ENCODE measurements around the gene SELENOW.
"Not testable (repeated sequence)": the region's sequence is repeated elsewhere in the genome, so short reads cannot be mapped to it uniquely, and the experiment has no call there.

SELENOW gene

DNA sequence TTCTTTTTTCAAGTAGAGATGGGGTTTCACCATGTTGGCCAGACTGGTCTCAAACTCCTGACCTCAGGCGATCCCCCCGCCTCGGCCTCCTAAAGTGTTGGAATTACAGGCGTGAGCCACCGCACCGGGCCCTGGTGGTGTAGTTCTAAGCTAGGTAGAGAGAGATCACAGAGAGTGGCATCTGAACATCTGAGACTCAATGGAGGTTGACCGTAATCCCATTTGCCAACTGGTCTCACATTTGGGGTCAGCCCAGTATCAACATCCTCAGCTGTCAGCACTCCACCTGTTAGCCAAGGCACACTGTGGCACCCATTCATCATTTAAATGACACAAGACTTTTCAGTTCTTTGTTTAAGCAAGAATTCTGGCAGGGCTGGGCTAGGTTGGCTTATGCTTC lies 8.1 kb downstream of the SELENOW start:
- no peak for DNase-seq

DNA sequence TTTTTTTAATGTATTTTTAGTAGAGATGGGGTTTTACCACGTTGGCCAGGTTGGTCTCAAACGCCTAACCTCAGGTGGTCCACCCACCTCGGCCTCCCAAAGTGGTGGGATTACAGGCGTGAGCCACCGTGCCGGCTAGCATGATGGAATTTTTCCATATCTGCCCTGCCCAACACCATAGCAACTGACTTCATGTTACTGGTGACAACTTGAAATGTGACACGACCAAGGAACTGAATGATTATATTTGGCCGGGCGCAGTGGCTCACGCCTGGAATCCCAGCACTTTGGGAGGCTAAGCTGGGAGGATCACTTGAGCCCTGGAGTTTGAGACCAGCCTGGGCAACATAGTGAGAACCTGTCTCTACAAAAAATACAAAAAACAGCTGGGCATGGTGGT lies 8.8 kb downstream of the SELENOW start:
- DNase-seq: not testable (repeated sequence)

DNA sequence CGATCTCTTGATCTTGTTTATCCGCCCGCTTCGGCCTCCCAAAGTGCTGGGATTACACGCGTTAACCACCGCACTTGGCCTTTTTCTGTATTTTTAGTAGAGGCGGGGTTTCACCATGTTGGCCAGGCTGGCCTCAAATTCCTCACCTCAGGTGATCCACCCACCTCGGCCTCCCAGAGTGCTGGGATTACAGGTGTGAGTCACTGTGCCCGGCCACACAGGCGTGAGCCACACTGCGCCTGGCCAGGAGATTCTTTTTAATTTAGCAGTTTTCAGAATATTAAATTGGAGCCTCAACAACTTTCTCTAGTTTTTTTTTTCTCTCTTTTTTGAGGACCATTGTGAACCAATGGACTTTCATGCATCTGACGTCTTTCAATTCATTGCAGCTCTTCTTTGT lies 11.3 kb downstream of the SELENOW start:
- DNase-seq: not testable (repeated sequence)

GRCh38 chr19:47790398-47790814 lies 11.9 kb downstream of the SELENOW start:
- DNase-seq: peak; percentile 38

DNA sequence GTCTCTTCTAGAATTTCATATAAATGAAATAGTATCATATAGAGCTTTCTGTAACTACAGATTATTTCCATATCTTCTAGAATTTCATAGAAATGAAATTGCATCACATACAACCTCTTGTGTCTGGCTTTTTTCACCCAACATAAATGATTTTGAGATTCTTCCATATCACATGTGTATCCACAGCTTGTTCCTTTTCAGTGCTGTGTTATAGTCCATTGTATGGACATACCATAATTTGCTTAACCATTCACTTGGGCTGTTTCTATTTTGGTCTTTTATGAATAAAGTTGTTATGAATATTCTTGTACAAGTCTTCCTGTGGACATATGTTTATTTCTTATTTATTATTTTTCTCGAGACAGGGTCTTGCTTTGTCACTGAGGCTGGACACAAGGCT lies 14.1 kb downstream of the SELENOW start:
- DNase-seq: no peak

DNA sequence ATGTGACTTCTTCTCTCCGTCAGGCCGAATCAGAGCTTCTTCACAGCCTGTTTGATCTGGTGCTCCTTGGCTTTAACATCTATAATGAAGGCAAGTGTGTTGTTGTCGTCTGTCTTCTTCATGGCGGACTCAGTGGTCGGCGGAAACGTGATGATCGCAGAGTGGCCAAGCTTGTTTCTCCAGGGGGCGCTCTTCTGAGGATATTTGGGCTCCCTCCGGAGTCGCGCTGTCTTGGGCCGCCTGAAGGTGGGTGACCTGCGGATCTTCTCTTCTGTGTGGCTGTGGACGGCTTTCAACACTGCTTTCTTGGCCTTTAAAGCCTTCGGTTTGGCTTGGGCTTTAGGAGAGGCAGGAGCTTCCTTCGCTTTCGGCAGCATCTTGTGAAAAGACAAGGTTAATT lies 16.0 kb downstream of the SELENOW start:
- DNase-seq: no peak

- DNase-seq: no peak
These were observed 18.3 kb downstream of the SELENOW start for GRCh38 chr19:47796785-47797184.

DNA sequence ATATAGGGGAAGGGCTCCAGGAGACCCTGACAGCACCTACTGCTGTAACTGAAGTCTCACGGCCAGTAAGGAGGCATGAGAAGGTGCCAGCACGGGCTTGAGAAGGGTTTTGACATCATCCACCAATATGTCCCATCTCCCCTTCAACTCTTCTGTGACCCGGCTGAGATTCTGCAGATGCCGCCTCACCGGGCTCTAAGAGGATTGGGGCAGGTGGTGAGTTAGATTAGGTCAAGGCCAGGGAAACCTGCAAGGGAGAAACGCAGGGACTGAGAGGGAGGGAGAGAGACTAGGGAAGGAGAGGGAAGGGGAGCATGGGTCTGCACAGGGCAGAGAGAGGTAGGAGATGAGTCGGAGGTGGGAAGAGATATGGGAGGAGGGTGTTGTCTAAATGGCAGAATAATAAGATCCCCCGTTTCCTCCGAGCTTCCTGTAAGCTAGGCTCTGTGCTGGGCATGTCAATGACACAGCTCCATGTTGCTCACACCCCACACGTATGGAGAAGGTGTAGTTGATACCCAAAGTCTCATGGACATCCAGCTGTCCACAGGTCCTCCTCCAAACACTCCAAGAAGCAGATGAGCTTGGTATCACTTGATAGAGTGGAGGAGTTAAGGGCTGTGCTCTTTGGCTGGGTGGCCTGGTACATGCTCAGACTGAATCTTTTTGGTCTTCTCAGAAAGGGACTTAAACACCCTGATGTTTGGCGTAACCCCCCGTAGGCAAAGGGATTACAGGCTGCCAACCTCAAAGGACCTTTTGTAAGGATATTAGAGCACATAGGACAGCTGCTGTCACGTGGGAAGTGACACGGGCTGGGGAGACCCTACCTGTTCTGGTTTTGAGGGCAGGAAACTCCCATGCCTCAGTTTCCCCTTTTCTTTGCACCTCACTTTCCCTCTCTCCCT lies 19.7 kb downstream of the SELENOW start:
- DNase-seq: no peak

GRCh38 chr19:47798904-47799266 lies 20.4 kb downstream of the SELENOW start:
- DNase-seq: no peak

GRCh38 chr19:47801270-47801669 lies 22.8 kb downstream of the SELENOW start:
- DNase-seq: no peak

GRCh38 chr19:47802521-47803043 lies 24.1 kb downstream of the SELENOW start:
- no peak for DNase-seq

- DNase-seq: not testable (repeated sequence)
These were observed 24.6 kb downstream of the SELENOW start for GRCh38 chr19:47803148-47803547.

- not testable (repeated sequence) for DNase-seq
These were observed 25.2 kb downstream of the SELENOW start for GRCh38 chr19:47803671-47804070.

DNA sequence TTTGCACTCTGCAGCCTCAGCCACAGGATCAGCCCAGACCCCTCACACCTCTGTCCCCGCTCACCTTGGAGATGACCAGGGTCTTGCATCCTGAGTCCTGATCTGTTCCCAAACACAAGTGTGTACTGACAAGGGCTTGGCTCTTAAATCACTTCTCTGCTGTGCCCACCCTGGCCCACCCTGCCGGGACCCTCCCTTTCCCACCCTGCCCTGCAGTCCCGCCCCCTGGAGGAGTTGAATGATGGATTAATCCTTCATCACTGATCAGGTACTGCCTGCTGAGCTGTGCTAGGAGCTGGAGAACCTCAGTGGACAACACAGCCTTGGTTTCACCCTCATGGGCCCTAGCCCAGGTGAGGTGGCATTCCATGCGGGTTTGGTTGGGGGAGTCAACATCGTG lies 25.9 kb downstream of the SELENOW start, which contains the start of gene TPRX1:
Gene TPRX1 (minus strand): TSS at position 101 of the 400 bp plus-strand sequence. CDS start 12 bp downstream, at position 89.
- DNase-seq: not testable (repeated sequence)

DNA sequence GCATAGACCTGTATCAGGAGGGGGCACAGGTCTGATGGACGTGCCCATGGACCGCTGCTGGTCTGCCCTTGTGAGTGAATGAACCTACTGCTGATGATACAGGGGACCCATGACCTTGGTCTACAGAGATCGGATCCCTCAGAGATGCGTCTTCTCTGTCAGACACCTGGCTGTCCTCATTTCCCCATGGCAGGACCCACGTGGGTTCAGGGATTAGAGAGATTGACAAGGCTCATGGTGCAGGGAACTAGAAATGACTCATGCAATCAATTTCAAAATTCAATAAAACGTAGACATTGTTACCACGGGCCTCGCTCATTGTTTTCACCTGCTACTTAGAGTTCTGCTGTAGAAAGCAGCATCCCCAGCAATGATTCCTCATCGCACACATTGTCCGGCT lies 26.8 kb downstream of the SELENOW start:
- no peak for DNase-seq

DNA sequence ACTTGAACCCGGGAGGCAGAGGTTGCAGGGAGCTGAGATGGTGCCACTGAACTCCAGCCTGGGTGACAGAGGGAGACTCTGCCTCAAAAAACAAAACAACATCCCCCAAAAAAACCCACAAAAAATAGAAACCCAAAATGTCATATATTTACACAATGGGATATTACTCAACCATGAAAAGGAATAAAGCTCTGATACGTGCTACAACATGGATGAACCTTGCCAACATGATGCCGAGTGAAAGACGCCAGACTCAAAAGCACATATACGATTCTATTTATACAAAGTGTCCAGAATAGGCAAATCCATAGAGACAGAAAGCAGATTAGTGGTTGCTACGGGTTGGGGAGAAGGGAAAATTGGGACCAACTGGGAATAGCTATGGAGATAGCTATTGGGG lies 27.9 kb downstream of the SELENOW start:
- no peak for DNase-seq

DNA sequence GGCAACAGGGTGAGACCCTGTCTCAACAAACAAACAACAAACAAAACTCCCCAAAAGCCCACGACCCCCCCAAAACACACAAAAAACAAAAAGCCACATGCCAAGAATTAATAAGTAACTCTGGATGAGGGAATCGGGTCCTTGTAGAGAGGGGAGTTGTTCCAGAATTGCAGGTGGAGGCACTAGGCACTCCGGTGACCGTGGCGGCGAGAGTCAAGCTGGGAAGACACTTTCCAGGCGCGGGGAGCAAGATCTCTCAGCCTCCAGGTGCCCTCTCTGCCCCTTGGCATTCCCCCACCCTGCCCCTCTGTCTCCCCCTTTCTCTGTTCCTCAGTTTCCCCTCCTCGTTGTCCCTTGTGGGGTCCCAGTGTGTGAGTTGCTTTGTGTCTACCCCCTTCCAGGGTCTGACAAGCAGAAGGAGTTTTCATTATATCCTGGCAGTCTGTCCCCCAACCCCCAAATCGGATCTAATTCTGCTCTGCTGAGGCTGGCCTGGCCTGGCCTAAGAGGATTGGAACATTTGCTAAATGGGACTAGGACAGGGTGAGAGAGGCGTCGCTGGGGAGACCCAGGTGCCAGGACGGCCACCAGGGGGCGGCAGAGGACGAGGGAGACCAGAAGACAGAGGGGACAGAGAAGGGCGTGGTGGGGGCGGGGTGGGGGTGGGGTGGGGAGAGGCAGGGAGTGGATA lies 34.9 kb downstream of the SELENOW start:
- peak; percentile 36 for DNase-seq

- DNase-seq: no peak
These were observed 35.5 kb downstream of the SELENOW start for GRCh38 chr19:47813995-47814328.

GRCh38 chr19:47816270-47816669 lies 37.8 kb downstream of the SELENOW start:
- not testable (repeated sequence) for DNase-seq

DNA sequence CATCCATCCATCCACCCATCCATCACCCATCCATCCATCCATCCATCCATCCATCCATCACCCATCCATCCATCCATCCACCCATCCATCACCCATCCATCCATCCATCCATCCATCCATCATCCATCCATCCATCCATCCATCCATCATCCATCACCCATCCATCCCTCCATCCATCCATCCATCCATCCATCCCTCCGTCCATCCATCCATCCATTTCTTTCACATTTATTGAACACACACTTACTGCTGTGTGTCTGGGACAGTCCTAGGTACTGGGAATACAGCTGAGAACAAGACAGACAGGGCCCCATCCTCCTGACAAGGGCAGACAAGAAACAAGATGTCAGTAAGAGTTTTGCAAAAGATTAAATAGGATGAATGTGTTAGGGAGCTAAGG lies 39.7 kb downstream of the SELENOW start:
- DNase-seq: not testable (repeated sequence)

- no peak for DNase-seq
These were observed 41.4 kb downstream of the SELENOW start for GRCh38 chr19:47819858-47820257.

DNA sequence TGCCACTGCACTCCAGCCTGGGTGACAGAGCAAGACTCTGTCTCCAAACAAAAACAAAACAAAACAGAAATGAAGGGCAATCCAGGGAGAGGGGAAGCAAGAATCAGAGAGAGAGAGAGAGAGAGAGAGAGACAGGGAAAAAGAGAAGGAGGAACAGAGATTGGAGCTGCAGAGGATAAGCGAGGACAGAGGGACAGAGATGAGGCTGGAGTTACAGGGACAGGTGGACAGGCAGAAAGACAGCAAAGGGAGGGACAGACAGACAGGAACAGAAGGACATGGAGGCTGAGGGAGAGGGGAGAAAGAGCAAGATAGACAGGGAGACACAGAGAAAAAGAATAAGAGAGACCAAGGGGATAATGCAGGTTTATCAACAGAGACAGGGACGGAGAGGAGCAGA lies 41.9 kb downstream of the SELENOW start:
- DNase-seq: no peak

GRCh38 chr19:47821460-47822020 lies 43.0 kb downstream of the SELENOW start, which contains the start of gene CRX:
CRX (plus strand) TSS chr19:47821937; CDS start chr19:47834444, 12,507 bp downstream.
- DNase-seq: no peak

DNA sequence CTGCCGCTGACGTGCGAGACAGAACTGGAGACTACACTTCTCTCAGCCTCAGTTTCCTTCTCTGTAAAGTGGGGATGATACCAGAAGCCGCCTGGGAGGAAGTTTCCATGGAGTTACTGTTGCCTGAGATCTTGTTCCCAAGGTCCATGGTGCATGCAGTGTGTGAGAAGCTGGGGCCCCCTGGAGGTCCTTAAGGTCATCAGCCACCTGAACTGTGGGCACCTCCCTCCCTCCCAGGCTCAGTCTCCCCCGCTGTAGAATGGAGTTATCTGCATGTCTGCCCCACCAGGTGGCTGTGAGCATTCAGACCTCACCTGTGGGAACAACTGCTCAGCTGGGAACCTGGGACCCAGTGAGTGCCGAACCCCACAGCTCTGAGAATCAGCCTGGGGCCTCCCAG lies 45.9 kb downstream of the SELENOW start:
- DNase-seq: no peak
